ENCODE data around the gene SRSF10.

The SRSF10 gene

GRCh38 chr1:23957096-23957495 lies 23.0 kb downstream of the SRSF10 start:
- TF ChIP-seq, protein P1, sequence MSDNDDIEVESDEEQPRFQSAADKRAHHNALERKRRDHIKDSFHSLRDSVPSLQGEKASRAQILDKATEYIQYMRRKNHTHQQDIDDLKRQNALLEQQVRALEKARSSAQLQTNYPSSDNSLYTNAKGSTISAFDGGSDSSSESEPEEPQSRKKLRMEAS (IDR thresholded peaks at IDR 0.05; ENCODE audit: low read depth, low read length): no peak
- TF ChIP-seq CTCF (IDR thresholded peaks at IDR 0.05; ENCODE audit: low read depth, low read length): no peak
- no peak for TF ChIP-seq POLR2A (IDR thresholded peaks at IDR 0.05; ENCODE audit: extremely low read depth, insufficient read length)
- TF ChIP-seq MYC (IDR thresholded peaks at IDR 0.05; ENCODE audit: low read depth, low read length): no peak
- no peak overlapping the region for H3K4me3 ChIP-seq (ENCODE audit: low read depth, low read length)
- DNase-seq (ENCODE audit: low read depth): no peak

- TF ChIP-seq CTCF (IDR thresholded peaks at IDR 0.05; ENCODE audit: low read depth, low read length) (no peak), POLR2A (IDR thresholded peaks at IDR 0.05; ENCODE audit: extremely low read depth, insufficient read length) (no peak), MYC (IDR thresholded peaks at IDR 0.05; ENCODE audit: low read depth, low read length) (no peak)
- TF ChIP-seq, protein P1 (IDR thresholded peaks at IDR 0.05; ENCODE audit: low read depth, low read length): no peak
- no peak overlapping the region for H3K4me3 ChIP-seq (ENCODE audit: low read depth, low read length)
- no peak for DNase-seq (ENCODE audit: low read depth)
These were observed 27.1 kb downstream of the SRSF10 start for GRCh38 chr1:23953020-23953419.

DNA sequence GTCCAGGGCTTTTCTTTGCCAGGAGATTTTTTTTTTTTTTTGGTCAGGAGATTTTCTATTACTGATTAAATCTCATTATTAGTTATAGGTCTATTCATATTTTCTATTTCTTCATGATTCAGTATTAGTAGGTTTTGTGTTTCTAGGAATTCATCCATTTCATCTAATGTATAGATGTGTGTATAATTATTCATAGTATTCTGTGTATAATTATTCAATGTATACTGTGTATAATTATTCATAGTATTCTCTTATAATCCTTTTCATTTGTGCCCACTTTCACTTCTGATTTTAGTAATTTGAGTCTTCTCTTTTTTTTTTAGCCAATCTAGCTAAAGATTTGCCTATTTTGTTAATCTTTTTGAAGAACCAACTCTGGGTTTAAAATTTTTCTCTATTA lies 32.8 kb downstream of the SRSF10 start:
- DNase-seq (ENCODE audit: low read depth): no peak
- TF ChIP-seq MYC (IDR thresholded peaks at IDR 0.05; ENCODE audit: low read depth, low read length) (no peak), POLR2A (IDR thresholded peaks at IDR 0.05; ENCODE audit: extremely low read depth, insufficient read length) (no peak), CTCF (IDR thresholded peaks at IDR 0.05; ENCODE audit: low read depth, low read length) (no peak)
- TF ChIP-seq, protein P1 (IDR thresholded peaks at IDR 0.05; ENCODE audit: low read depth, low read length): no peak

GRCh38 chr1:23936481-23937176 lies 43.5 kb downstream of the SRSF10 start:
- no peak overlapping the region for H3K4me3 ChIP-seq (ENCODE audit: low read depth, low read length)
- TF ChIP-seq POLR2A (IDR thresholded peaks at IDR 0.05; ENCODE audit: extremely low read depth, insufficient read length) (no peak), MYC (IDR thresholded peaks at IDR 0.05; ENCODE audit: low read depth, low read length) (no peak)
- TF ChIP-seq, protein P1 (IDR thresholded peaks at IDR 0.05; ENCODE audit: low read depth, low read length): no peak
- no peak for DNase-seq (ENCODE audit: low read depth)

More for the DNA sequence above, 32.8 kb downstream of the SRSF10 start:
- no peak overlapping the region for H3K4me3 ChIP-seq (ENCODE audit: low read depth, low read length)

- TF ChIP-seq, protein P1 (IDR thresholded peaks at IDR 0.05; ENCODE audit: low read depth, low read length): no peak
- no peak for TF ChIP-seq MYC (IDR thresholded peaks at IDR 0.05; ENCODE audit: low read depth, low read length)
- no peak for TF ChIP-seq POLR2A (IDR thresholded peaks at IDR 0.05; ENCODE audit: extremely low read depth, insufficient read length)
- TF ChIP-seq CTCF (IDR thresholded peaks at IDR 0.05; ENCODE audit: low read depth, low read length): no peak
- DNase-seq (ENCODE audit: low read depth): no peak
- H3K4me3 ChIP-seq (ENCODE audit: low read depth, low read length): no peak overlapping the region
These were observed 48.6 kb downstream of the SRSF10 start for GRCh38 chr1:23931491-23931880.

GRCh38 chr1:23930861-23931490 lies 49.2 kb downstream of the SRSF10 start:
- DNase-seq (ENCODE audit: low read depth): no peak
- no peak overlapping the region for H3K4me3 ChIP-seq (ENCODE audit: low read depth, low read length)
- no peak for TF ChIP-seq POLR2A (IDR thresholded peaks at IDR 0.05; ENCODE audit: extremely low read depth, insufficient read length)
- no peak for TF ChIP-seq CTCF (IDR thresholded peaks at IDR 0.05; ENCODE audit: low read depth, low read length)
- TF ChIP-seq, protein P1 (IDR thresholded peaks at IDR 0.05; ENCODE audit: low read depth, low read length): no peak
- TF ChIP-seq MYC (IDR thresholded peaks at IDR 0.05; ENCODE audit: low read depth, low read length): no peak

All from NB4 (cell line).